ENCODE results near the gene CSTF1.

DNA sequence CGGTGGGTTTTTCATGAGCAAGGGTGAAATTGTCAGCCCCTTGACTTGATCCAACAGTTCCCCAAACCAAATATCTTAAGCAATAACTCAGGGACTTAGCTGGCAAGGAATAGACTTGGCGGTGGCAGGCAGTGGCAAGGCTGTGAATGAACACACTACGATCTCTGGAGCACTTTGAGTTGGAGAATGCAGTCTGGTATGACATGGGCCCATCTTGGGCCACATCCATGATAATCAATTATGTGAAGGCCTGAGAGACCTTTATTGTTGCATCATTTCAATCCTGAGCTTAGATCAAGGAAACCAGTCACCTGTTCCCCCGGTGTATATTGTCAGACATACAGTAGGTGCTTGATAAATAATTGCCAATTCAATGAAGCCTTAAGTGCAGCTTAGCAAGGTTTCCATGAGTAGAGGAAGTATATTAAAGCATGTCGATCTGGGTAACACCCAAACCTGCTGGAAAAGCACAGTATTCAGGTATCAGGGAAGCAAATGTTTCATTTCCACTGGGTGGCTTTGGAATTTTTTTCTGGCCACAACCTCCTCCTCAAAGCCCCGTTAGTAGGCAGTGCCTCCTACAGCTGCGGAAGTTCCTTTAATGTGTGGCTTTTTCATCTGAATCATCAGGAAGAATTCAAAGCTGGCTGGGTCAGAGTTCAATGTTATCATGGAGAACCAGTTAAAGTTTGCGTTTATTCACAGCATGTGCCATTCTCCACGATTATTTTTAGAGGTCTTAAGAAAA is 29.8 kb downstream of the CSTF1 start:
- TF ChIP-seq, protein P1, sequence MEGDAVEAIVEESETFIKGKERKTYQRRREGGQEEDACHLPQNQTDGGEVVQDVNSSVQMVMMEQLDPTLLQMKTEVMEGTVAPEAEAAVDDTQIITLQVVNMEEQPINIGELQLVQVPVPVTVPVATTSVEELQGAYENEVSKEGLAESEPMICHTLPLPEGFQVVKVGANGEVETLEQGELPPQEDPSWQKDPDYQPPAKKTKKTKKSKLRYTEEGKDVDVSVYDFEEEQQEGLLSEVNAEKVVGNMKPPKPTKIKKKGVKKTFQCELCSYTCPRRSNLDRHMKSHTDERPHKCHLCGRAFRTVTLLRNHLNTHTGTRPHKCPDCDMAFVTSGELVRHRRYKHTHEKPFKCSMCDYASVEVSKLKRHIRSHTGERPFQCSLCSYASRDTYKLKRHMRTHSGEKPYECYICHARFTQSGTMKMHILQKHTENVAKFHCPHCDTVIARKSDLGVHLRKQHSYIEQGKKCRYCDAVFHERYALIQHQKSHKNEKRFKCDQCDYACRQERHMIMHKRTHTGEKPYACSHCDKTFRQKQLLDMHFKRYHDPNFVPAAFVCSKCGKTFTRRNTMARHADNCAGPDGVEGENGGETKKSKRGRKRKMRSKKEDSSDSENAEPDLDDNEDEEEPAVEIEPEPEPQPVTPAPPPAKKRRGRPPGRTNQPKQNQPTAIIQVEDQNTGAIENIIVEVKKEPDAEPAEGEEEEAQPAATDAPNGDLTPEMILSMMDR (IDR thresholded peaks at IDR 0.05; ENCODE audit: low read depth, low read length, poor library complexity, severe bottlenecking) = no peak
- no peak for TF ChIP-seq EZH2phosphoT487 (IDR thresholded peaks at IDR 0.05; ENCODE audit: borderline replicate concordance, low read length)

Data from DOHH2 (cell line).